ENCODE results near the gene RTCA.
"Not testable (repeated sequence)": the region's sequence is repeated elsewhere in the genome, so short reads cannot be mapped to it uniquely, and the experiment has no call there.

Gene RTCA

DNA sequence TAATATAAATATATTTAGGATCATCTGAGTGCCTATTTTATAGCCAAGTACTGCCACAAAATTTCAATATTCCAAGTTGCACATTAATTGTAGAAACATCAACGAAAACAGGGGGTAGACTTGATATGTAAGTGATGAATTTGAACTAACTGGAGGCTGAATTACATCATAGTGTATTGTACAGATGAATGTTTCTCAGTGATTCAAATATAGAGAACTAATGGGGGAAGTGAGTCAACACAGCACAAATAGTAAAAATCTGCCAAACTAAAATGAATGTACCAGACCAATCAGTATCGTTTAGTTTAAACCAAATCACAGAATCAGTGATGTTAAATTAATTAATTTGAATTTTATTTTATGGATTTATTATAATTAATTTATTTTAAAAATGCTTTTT is 42.8 kb downstream of the RTCA start:
- DNase-seq (ENCODE audit: low spot score) = no peak

DNA sequence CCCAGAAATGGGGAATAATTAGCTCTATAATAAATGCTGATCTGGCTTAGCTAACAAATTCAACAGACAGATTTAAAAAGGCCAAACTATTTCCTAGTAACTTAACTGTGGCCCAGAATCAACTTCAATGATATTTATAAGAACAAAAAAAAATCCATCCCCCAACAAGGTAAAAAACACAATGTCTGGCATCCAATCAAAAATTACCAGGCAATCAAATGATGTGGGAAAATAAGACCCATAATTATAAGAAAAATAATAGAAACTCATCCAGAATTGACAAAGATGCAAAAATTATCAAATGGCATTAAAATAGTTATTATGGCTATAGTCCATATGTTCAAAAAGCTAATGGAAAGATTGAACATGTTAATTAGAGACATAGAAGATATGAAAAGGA is 43.8 kb downstream of the RTCA start:
- no peak for DNase-seq (ENCODE audit: low spot score)

DNA sequence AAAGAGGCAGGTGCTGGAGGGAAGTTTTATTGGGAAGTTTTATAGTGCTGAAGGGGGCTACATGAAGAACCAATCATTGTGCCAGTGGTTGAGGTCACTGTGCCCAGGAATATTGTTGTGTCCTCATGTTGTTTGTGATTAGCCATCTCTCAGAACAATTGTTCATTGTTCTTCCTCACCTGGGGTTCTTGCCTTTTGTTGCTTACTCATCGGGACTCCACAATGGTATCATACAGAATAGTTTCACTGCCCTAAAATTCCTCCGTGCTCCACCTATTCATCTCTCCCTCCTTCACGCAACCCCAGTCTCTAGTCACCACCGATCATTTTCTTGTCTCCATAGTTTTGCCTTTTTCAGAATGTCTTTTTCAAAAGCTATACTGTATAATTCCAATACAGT is 47.4 kb downstream of the RTCA start:
- no peak for DNase-seq (ENCODE audit: low spot score)

DNA sequence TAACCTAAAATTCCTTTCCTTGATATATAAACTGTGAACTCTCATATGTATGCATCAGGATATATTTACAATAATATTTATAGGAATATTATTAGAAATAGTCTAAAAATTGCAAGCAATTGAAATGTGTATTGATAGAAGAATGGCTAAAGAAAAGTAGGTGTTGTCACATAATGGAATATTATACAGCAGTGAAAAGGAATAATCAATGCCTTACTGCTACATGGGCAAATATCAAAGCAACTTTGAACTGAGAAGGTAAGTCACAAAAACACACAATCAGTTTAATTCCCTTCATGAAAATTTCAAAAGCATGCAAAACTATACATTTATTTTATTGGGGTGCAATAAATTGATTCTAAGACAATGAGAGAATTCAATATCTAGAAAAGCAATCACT is 50.6 kb downstream of the RTCA start:
- DNase-seq (ENCODE audit: low spot score) = no peak

DNA sequence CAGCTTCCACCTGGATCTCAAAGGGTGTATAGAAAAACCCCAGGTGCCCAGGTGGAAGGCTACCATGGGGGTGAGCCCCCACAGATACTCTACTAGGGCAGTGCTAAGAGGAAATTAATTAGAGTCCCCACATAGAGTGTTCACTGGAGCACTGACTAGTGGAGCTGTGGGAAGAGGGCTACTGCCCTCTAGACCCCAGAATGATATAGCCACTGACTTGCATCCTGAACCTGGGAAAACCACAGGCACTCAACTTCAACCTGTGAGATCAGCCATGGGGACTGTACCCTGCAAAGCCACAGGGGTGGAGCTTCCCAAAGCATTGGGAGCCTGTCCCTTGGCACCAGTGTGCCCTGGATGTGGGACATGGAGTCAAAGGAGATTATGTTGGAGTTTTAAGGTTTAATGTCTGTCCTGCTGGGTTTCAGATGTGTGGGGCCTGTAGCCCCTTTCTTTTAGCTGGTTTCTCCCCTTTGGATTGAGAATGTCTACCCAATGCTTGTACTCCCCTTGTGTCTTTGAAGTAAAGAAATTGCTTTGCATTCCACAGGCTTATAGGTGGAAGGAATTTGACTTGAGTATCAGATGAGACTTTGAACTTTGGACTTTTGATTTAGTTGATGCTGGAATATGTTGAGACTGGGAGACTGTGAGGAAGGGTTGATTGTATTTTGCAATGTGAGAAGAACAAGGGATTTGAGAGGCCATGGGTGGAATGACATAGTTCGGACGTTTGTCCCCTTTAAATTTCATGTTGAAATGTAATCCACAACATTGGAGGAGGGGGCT is 54.5 kb downstream of the RTCA start:
- DNase-seq (ENCODE audit: low spot score) = no peak

DNA sequence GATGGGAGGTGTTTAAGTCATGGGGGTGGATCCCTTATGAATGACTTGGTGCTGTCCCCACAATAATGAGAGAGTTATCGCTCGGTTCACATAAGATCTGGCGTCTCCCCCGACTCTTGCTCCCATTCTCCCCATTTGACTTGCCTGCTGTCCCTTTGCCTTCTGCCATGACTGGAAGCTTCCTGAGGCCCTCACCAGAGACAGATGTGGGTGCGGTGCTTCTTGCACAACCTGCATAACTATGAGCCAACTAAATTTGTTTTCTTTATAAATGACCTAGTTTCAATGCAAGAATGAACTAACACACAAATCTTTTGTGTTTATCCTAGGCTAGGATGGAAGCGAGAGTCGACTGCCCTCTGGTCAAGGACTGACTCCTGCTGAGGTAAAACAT is 55.1 kb downstream of the RTCA start:
- no peak for DNase-seq (ENCODE audit: low spot score)

DNA sequence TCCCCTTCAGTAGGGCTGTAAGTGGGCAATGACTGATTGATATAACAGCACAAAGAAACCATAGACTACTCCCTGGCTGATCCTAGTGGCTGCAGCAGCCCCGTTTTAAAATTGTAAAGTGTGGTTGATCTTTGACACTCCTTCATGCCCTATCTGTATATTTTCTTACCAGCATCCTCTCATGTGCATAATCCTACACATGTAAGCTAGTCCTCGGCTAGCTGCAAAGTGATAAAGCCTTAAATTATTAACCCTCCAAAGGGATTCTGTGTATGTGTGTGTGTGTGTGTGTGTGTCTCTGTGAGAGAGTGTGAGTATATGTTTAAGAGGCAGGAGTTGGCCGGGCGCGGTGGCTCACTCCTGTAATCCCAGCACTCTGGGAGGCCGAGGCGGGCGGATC is 55.5 kb downstream of the RTCA start:
- no peak for DNase-seq (ENCODE audit: low spot score)

DNA sequence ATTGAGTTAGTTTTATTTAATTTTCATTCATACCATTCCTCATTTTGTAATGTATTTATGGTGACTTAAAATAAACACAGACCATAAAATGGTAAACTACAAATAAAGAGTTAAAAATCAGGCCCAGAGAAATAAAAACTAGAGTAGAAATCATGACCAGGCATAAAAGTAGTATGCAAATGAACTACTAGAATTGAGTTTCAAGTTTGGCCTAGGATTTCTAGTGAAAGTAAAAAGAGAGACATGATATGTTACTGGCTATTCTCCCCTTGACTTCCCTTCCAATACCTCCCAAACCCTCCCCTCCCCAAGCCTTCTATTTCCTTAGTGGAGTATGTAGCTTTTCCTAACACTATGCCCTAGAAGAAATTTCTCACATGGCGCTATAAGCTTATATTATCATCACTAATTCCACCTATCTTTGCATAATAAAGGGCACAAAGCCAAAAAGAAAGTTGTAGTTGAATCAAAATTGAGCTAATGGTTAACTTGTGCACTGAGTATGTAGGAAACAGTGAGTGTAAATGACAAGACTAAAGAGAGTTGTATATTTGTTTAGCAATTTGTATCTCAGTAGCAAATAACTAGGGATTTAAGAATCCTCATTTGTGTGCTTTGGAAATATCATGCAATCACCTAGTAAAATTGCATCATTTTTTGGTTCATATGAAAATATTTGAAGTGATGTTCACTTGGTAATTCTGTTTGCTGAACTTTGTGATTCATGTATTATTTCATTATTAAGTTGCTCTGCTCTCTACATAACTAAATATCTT is 56.6 kb downstream of the RTCA start:
- no peak for DNase-seq (ENCODE audit: low spot score)

DNA sequence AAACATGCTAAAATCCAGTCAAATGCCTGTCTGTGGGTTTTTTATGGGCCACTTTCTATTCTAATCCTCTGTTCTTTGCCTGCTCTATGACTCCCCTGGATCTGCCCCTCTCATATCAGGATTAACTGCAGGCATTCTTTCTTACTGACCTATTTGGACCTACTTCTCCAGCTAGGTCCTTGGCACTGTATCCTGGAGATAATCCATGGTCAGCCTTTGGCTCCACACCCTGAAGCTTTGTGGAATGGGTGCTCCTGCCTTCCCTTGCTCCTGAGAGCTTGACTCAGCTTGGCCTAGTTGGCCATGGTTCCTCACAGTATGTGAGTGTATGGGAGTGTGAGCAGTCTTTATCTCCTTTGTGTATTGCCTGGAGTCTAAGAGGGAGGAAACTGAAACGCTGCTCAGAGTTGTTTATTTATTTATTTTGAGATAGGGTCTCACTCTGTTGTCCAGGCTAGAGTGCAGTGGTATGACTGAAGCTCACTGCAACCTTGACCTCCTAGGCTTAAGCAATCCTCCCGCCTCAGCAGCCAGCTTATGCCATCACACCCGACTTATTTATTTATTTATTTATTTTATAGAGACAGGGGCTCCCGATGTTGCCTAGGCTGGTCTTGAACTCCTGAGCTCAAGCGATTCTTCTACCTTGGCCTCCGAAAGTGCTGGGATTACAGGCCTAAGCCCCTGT is 57.5 kb downstream of the RTCA start:
- no peak for DNase-seq (ENCODE audit: low spot score)

DNA sequence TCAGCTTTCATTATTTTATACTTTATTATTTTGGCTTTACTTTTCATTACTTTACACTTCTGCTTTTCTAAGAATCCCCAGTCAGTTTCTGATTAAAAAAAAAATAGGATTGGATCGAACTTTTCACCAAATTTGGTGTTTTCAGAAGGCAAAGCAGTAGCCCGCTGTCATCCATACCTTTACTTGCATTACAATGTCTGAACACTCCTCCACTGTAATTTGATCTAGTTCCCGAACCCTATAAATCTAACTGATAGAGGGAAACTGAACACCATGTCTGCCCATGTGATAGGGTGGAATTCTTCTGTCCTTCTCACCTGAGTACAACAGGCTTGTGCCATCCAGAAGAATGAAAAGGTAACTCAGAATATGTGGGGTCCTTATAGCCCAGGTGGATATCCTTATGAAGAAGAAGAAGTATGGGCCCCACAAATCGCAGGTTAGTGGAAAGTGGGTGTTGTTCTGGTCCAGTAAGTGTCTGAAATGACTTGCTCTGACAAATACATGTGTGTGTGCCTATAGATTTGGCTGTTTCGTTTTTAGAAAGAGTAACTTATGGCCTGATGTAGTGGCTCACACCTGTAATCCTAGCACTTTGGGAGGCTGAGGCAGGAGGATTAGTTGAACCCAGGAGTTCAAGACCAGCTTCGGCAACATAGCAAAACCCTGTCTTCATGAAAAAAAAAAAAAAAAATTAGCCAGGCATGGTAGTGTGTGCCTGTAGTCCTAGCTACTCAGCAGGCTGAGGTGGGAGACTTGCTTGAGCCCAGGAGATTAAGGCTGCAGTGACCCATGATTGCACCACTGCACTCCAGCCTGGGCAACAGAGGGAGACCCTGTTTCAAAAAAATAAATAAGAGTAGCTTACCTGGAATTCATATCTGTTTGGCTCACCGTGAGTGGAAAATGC is 59.7 kb downstream of the RTCA start:
- DNase-seq (ENCODE audit: low spot score) = no peak

DNA sequence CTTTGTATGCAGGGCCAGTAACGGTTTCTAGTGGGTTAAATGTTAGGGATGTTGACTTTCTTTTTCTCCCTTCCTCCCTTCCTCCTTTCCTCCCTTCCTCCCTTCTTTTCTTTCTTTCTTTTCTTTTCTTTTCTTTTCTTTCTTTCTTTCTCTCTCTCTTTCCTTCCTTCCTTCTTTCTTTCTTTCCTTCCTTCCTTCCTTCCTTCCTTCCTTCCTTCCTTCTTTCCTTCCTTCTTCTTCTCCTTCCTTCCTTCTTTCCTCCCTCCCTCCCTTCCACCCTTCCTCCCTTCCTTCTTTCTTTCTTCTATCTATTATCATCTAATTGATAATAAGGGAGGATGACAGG is 60.3 kb downstream of the RTCA start:
- not testable (repeated sequence) for DNase-seq (ENCODE audit: low spot score)

DNA sequence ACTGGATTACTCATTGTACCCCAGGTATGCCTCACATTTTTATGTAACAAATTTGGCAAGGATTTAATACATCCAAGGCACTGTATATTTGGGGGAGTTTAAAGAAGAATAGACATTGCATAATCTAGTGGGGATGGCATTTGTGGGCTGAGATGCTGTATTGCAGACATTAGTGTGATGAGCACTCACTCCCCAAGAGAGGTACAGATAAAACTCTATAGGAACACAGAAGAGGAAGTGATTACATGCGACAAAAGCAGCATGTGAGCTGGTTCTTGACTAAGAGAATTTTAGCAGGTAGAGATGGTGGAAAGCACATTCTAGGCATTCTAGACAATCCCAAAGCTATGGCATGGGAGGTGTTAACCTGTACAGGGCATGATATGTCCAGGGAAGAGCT is 62.1 kb downstream of the RTCA start:
- DNase-seq (ENCODE audit: low spot score) = no peak

DNA sequence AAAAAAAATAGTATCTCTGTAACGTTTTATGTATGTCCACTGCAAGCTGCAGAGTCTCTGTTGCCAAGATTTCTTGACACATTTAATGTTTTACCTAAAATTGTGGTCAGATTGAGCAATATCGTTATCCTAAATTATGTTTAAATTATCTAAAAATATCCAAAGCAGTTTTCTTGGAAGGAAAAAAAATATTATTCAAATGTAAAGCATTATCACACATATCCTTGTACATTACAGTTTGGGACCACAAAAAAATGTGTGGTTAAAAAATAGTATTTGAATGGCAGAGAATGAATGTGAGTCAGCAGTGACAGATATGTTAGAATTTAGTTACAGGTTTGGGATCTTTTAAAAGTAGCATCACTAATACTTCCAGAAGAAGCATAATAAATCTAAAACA is 65.1 kb downstream of the RTCA start:
- not testable (repeated sequence) for DNase-seq (ENCODE audit: low spot score)

DNA sequence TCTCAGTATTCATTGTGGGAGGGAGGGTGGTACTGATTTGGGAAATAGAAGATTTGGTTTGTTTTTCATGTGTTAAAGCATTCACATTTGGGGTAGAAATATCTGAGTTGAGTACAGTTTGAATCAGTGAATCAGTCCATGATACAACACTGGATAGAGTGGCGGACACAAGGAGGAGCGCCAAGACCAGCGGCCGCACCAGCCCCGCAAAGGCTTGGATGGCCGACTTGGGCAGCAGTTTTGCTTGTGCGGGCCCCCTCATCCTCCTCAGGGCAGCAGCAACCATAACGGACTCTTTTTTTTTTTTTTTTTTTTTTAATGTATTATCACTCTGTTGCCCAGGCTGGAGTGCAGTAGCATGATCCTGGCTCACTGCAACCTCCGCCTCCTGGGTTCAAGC is 66.3 kb downstream of the RTCA start:
- DNase-seq (ENCODE audit: low spot score) = no peak

DNA sequence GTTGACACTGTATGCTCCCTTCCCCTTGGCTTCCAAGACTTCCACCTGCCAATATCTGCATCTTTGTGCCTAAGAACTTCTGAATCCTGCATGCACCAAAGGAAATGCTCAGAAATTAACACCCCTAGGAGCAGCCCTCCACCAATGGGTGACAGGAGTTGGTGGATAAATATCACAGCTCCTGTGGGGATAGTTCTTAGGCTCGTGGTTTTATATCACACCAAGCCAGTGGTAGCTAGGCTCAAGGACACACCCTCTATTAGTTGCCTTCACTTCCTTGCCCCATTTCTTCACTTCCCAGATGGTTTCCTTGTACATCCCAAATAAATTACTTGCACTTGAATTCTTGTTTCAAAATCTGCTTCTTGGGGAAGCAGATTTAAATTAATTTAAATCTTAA is 69.4 kb downstream of the RTCA start:
- DNase-seq (ENCODE audit: low spot score) = no peak

DNA sequence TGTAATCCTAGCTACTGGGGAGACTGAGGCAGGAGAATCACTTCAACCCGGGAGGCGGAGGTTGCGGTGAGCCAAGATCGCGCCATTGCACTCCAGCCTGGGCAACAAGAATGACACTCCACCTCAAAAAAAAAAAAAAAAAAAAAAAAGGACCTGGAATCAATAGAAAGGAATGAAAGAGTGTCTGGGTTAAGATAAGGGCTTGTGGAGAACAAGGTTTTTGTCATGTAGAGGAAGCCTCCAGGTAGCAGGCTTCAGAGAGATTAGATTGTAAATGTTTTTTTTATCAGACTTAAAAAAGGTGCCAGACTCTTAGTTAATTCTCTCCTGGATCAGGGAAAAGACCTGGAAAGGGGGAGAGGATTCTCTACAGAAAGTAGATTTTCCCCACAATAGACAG is 71.9 kb downstream of the RTCA start:
- not testable (repeated sequence) for DNase-seq (ENCODE audit: low spot score)

DNA sequence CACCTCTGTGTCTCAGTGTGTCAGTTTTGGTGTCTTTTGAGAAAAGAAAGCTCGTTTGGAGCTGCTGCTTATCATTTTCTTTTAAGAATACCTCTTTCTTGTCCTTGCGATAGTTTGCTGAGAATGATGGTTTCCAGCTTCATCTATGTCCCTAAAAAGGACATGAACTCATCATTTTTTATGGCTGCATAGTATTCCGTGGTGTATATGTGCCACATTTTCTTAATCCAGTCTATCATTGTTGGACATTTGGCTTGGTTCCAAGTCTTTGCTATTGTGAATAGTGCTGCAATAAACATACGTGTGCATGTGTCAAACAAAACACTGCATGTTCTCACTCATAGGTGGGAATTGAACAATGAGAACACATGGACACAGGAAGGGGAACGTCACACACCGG is 73.7 kb downstream of the RTCA start:
- DNase-seq (ENCODE audit: low spot score) = not testable (repeated sequence)

DNA sequence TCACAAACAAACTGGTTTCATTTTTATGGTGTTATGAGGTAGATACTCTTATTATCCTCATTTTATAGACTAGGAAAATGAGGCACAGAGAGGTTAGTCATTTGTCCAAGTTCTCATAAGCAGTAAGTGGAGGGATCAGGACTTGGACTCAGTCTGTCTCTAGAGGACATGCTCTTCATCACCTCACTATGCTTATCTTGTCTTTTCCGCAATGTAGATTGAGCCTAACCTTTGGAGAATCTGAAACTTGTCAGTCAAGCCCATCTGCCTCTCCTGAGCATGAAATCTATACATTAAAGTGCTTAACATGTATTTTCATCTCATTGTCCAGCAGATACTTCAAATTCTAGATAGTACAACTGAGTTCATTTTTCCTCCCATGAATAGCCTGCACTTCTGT is 74.5 kb downstream of the RTCA start:
- no peak for DNase-seq (ENCODE audit: low spot score)

DNA sequence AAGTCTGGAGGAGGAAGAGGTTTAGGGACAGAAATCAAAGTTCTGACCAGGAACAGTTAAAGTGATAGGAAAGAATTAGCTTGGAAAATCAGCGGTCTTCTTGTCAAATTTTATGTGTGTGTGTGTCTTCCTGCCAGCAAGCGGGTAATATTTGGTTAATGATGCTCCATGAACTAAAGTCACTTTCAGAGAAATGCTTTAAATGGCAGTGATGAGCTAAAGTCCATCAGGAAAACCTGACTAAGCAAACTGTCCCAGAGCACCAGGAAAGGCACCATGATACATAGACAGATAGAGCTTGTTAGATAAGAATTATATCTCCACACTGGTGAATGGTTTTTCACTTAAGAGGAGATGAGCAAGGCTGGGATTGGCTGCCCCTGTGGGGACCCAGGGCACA is 76.3 kb downstream of the RTCA start:
- no peak for DNase-seq (ENCODE audit: low spot score)

All from CD4-positive, alpha-beta T cell treated with Interleukin-15 for 4 hours (primary cell).